Motor neuron (in vitro differentiated cells): ENCODE results near the gene RNF166. TPM values are rescaled to one million over a fixed set of nuclear protein-coding genes. Genes with fewer than 3 reads are reported as not detected.

Experiments
- ATAC-seq, 8 experiments: fragments of 200-7000 bp; cut with Tn5 transposase; replicated peaks in 6 of 8; 2 replicates each; pipeline ENCODE4 v1.8.0; 2021; ENCODE audit warnings: mild to moderate bottlenecking in 8 of 8, moderate library complexity in 8 of 8
- H3K27ac ChIP-seq, 2 donors: fragments of 250-450 bp; sonication (Bioruptor Pico); 2 replicates each; pipeline ENCODE4 v1.9.0; 2021; ENCODE audit warnings: antibody characterized with exemption in 2 of 2, mild to moderate bottlenecking in 2 of 2, moderate library complexity in 1 of 2
- H3K4me1 ChIP-seq, 2 donors: fragments of 250-450 bp; sonication (Bioruptor Pico); replicated peaks in 1 of 2; 2 replicates each; pipeline ENCODE4 v1.6.1; 2021; ENCODE audit warnings: antibody characterized with exemption in 2 of 2, mild to moderate bottlenecking in 2 of 2, moderate library complexity in 1 of 2
- H3K4me3 ChIP-seq, 5 donors: fragments of 250-450 bp; sonication (Bioruptor Pico); 2 replicates each; pipeline ENCODE4 v1.9.0; 2021; ENCODE audit warnings: antibody characterized with exemption in 5 of 5, mild to moderate bottlenecking in 5 of 5, moderate library complexity in 4 of 5
- WGBS, 10 experiments: fragments of 450-650 bp; shearing (Covaris generic); methylation state at CpG; one replicate each; pipeline ENCODE4 v1.0.0; 2022; 5-methylcytosine and 5-hydroxymethylcytosine counted together
- in situ Hi-C, 9 experiments: fragments of 400-800 bp; cut with MboI; loops; one replicate each; pipeline ENCODE4 v1.15.0; 2021; ENCODE audit warnings: low sequenced_read_pairs in 9 of 9, low pct_unique_long_range_greater_than_20kb in 2 of 9; ENCODE audit not compliant: unreplicated experiment in 9 of 9
- total RNA-seq, 8 experiments: library from RNA; unstranded; fragments of 300-600 nt; gene quantifications; 2 replicates each; pipeline versions ENCODE4 v1.2.3 to v1.2.4, GENCODE V29; 2022

RNF166 gene
- total RNA-seq, result 10 to 100 TPM in 6 of 8 experiments, 1 to 10 TPM in 2; 6.1 to 15.9 (median 13.0) TPM

GRCh38 chr16:88706229-88706964, at the start of gene RNF166, which contains the start of gene CTU2:
RNF166 (minus strand) TSS chr16:88706408; CDS start chr16:88706325, 83 bp downstream.
CTU2 (plus strand) TSS chr16:88706503; CDS start chr16:88706531, 28 bp downstream.
- ATAC-seq, result peak; percentile 89 to 93 (median 91)
- 0% methylated on average over 3 to 8 of the region's 86 CpGs; no CpG with 5 or more reads in 7 of the 10 experiments for WGBS, 10 experiments
- peaks cover 12 to 14% of the 10 kb centered on the region in 2 donors for H3K4me1 ChIP-seq
- H3K27ac ChIP-seq, result peak within 1 kb of the TSS; percentile 43 to 87
- H3K4me3 ChIP-seq, result peak within 1 kb of the TSS; percentile 80 to 99 (median 97)
- in situ Hi-C loops, result no loop called here

GRCh38 chr16:88754912-88755744, 48.9 kb upstream of the RNF166 start:
- Histone ChIP-seq H3K27ac (no peak overlapping the region), H3K4me3 (no peak overlapping the region), H3K4me1 (peaks cover 0 to 16% of the 10 kb centered on the region in 2 donors)
- ATAC-seq, result peak in 7 of 8 experiments; percentile 19 to 76 (median 60)
- in situ Hi-C loops, result no loop called here
- 20 to 90% (median 64%) methylated on average over 2 to 13 of the region's 42 CpGs; no CpG with 5 or more reads in 4 of the 10 experiments for WGBS, 10 experiments

GRCh38 chr16:88754109-88754911, 48.1 kb upstream of the RNF166 start:
- Histone ChIP-seq H3K4me1 (peaks cover 0 to 16% of the 10 kb centered on the region in 2 donors), H3K27ac (no peak overlapping the region), H3K4me3 (no peak overlapping the region)
- in situ Hi-C loops, result no loop called here
- peak in 2 of 8 experiments; percentile 2 to 8 for ATAC-seq
- WGBS, 10 experiments, result 89 to 95% methylated on average over 4 to 5 of the region's 28 CpGs; no CpG with 5 or more reads in 8 of the 10 experiments

GRCh38 chr16:88753602-88754001, 47.4 kb upstream of the RNF166 start:
- Histone ChIP-seq H3K27ac (no peak overlapping the region), H3K4me1 (peaks cover 0 to 16% of the 10 kb centered on the region in 2 donors), H3K4me3 (no peak overlapping the region)
- in situ Hi-C loops, result no loop called here
- ATAC-seq, result peak in 1 of 8 experiments; percentile 9
- WGBS, 10 experiments, result 42 to 100% methylated on average over 1 to 2 of the region's 11 CpGs; no CpG with 5 or more reads in 8 of the 10 experiments

GRCh38 chr16:88753191-88753590, 47.0 kb upstream of the RNF166 start:
- no peak overlapping the region for H3K27ac ChIP-seq
- in situ Hi-C loops, result no loop called here
- no peak overlapping the region for H3K4me3 ChIP-seq
- ATAC-seq, result no peak
- 100% methylated on average over 1 of the region's 13 CpGs; no CpG with 5 or more reads in 9 of the 10 experiments for WGBS, 10 experiments
- peaks cover 0 to 16% of the 10 kb centered on the region in 2 donors for H3K4me1 ChIP-seq

GRCh38 chr16:88752386-88753002, 46.3 kb upstream of the RNF166 start:
- WGBS, 10 experiments, result 89 to 100% (median 100%) methylated on average over 3 to 7 of the region's 16 CpGs; no CpG with 5 or more reads in 6 of the 10 experiments

GRCh38 chr16:88750854-88751253, 44.6 kb upstream of the RNF166 start:
- Histone ChIP-seq H3K4me1 (peaks cover 0 to 18% of the 10 kb centered on the region in 2 donors), H3K27ac (no peak overlapping the region), H3K4me3 (no peak overlapping the region)
- in situ Hi-C loops, result no loop called here
- 93% methylated on average over 3 of the region's 12 CpGs; no CpG with 5 or more reads in 9 of the 10 experiments for WGBS, 10 experiments
- no peak for ATAC-seq

More at GRCh38 chr16:88752386-88753002, 46.3 kb upstream of the RNF166 start:
- Histone ChIP-seq H3K27ac (no peak overlapping the region), H3K4me3 (no peak overlapping the region), H3K4me1 (peaks cover 0 to 16% of the 10 kb centered on the region in 2 donors)
- ATAC-seq, result no peak
- in situ Hi-C loops, result no loop called here

- in situ Hi-C loops, result loop anchor here in 2 of 9 experiments (25.0 kb wide), 2 partner anchors 413 to 463 kb away; partner anchors contain the start of genes CDH15 (in 1 of the 2), SLC22A31 (in 1 of the 2) and ZNF778 (in 1 of the 2)
- ATAC-seq, result no peak
- Histone ChIP-seq H3K4me1 (peaks cover 4 to 18% of the 10 kb centered on the region in 2 donors), H3K27ac (no peak overlapping the region), H3K4me3 (no peak overlapping the region)
- WGBS, 10 experiments, result 93 to 96% methylated on average over 3 to 5 of the region's 26 CpGs; no CpG with 5 or more reads in 8 of the 10 experiments
Measured at GRCh38 chr16:88749358-88749757, 43.1 kb upstream of the RNF166 start.

GRCh38 chr16:88748364-88748763, 42.2 kb upstream of the RNF166 start:
- Histone ChIP-seq H3K27ac (no peak overlapping the region), H3K4me1 (peaks cover 7 to 25% of the 10 kb centered on the region in 2 donors), H3K4me3 (no peak overlapping the region)
- in situ Hi-C loops, result loop anchor here in 2 of 9 experiments (25.0 kb wide), 2 partner anchors 414 to 464 kb away; partner anchors contain the start of genes CDH15 (in 1 of the 2), SLC22A31 (in 1 of the 2) and ZNF778 (in 1 of the 2)
- no peak for ATAC-seq
- 40 to 100% (median 70%) methylated on average over 1 to 3 of the region's 12 CpGs; no CpG with 5 or more reads in 7 of the 10 experiments for WGBS, 10 experiments

GRCh38 chr16:88747588-88748301, 41.5 kb upstream of the RNF166 start:
- ATAC-seq, result peak in 1 of 8 experiments; percentile 11
- WGBS, 10 experiments, result 20 to 93% (median 82%) methylated on average over 1 to 11 of the region's 26 CpGs; no CpG with 5 or more reads in 3 of the 10 experiments
- H3K27ac ChIP-seq, result no peak overlapping the region
- H3K4me1 ChIP-seq, result peaks cover 7 to 25% of the 10 kb centered on the region in 2 donors
- in situ Hi-C loops, result loop anchor here in 2 of 9 experiments (25.0 kb wide), 2 partner anchors 415 to 465 kb away; partner anchors contain the start of genes CDH15 (in 1 of the 2), SLC22A31 (in 1 of the 2) and ZNF778 (in 1 of the 2)
- H3K4me3 ChIP-seq, result no peak overlapping the region

GRCh38 chr16:88746506-88746905, 40.3 kb upstream of the RNF166 start:
- ATAC-seq, result peak in 3 of 8 experiments; percentile 34 to 74 (median 55)
- in situ Hi-C loops, result loop anchor here in 2 of 9 experiments (25.0 kb wide), 2 partner anchors 416 to 466 kb away; partner anchors contain the start of genes CDH15 (in 1 of the 2), SLC22A31 (in 1 of the 2) and ZNF778 (in 1 of the 2)
- 0 to 100% (median 75%) methylated on average over 1 to 9 of the region's 17 CpGs; no CpG with 5 or more reads in 6 of the 10 experiments for WGBS, 10 experiments

More at GRCh38 chr16:88746506-88746905, 40.3 kb upstream of the RNF166 start:
- Histone ChIP-seq H3K4me1 (peaks cover 7 to 30% of the 10 kb centered on the region in 2 donors), H3K4me3 (no peak overlapping the region), H3K27ac (no peak overlapping the region)
